HG02970 (cell line): ENCODE results near the gene NPFFR1.
A peak's percentile ranks its signal among the peaks of the same experiment; 100 is the strongest.

Source experiments
- ATAC-seq: cut with Tn5 transposase; IDR thresholded peaks from one replicate; pipeline ENCODE4 v1.9.1; 2021; ENCODE audit warnings: mild to moderate bottlenecking, moderate library complexity, moderate number of reproducible peaks; ENCODE audit not compliant: unreplicated experiment, low FRiP score

Gene NPFFR1

DNA sequence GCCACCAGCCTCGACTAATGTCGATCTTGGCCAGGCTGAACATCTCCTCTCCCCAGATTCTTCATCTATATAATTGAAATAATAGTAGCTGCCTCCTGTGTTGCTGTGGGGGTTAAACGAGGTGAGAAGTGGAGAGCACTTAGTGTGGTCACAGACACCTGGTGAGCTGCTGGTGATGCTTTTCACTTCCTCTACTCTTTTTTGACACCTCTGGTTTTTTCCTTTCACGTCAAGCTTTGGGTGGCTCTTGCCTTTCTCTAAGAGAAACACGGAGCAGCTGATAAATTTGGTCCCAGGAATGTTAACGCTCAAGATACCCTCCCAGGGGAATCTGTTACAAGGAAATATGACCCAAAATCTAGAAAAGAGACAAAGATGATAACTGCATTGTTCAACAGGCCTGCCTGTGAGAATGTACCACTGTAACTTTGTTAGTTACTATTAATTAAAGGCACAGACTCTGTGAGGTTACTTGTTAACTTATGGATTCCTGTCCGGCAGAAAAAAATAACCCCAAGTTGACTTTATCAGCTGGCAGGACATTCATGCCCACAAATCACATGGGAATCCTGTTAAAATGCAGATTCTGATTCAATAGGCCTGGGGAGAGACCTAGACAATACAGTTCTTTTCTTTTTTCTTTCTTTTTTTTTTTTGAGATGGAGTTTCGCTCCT is 9.5 kb upstream of the NPFFR1 start:
- ATAC-seq, result peak; percentile 70

DNA sequence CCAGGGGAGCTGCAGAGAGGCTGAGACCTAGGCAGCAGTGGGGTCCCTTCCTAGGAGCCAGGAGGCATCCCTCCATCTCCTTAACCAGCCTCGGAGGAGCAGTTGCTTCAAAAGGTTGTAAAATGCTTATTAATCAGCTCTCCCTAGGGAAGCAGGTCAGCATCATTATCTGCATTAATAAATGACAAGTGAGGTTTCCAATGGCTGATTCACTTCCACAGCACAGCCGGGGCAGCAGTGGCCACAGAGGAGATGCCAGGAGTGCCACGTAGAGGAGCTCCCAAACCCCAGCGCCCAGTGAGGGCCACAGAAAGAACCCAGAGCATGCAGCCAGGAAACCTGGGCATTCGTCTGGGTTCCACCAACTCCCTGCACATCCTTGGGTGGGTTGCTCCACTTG is 8.2 kb upstream of the NPFFR1 start:
- no peak for ATAC-seq

DNA sequence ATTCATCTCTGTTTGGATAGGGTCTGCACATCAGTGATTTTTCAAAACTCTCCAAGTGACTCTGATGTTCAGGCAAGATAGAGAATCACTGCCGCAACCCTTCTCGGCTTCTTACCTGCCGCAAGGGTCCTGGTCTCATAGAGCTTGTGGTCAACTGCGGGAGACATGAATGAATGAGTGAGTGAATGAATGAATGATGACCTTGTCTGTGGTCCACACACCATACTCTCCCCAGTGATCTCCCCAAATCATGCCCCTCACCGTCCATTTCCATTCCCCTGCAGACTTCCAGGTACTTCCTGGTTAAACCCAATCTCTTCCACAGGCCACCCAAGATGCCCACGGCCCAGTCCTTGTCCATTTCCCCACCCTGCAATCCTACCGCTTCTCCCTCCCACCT is 5.9 kb upstream of the NPFFR1 start:
- ATAC-seq, result no peak

DNA sequence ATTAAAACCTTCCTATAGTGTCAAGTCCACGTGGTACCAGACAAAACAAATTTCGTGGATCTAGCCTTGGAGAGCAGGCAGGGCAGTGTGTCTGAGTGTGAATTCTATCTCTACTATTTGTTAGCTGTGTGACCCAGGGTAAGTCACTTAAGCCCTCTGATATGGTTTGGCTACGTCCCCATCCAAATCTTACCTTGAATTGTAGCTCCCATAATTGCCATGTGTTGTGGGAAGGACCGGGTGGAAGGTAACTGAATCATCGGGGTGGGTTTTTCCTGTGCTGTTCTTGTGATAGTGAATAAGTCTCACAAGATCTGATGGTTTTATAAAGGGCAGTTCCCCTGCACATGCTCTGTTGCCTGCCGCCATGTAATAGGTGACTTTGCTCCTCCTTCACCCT is 2.8 kb upstream of the NPFFR1 start:
- ATAC-seq, result no peak

DNA sequence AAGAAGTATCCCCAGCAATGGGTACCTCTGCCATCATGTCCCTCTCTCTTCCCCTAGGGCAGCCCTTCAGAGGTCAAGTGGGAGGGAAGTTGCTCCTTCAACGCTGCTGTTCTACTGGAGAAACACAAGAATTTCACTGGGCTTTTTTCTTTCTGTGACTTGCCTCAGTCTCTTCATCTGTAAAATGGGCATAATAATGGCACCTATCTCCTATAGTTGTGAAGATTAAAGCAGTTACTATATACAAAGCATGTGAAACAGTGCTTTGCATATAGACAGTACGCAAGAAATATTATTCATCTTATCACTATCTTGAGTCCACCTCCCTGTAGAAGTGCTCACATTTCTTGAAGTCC is 1.6 kb upstream of the NPFFR1 start:
- no peak for ATAC-seq

DNA sequence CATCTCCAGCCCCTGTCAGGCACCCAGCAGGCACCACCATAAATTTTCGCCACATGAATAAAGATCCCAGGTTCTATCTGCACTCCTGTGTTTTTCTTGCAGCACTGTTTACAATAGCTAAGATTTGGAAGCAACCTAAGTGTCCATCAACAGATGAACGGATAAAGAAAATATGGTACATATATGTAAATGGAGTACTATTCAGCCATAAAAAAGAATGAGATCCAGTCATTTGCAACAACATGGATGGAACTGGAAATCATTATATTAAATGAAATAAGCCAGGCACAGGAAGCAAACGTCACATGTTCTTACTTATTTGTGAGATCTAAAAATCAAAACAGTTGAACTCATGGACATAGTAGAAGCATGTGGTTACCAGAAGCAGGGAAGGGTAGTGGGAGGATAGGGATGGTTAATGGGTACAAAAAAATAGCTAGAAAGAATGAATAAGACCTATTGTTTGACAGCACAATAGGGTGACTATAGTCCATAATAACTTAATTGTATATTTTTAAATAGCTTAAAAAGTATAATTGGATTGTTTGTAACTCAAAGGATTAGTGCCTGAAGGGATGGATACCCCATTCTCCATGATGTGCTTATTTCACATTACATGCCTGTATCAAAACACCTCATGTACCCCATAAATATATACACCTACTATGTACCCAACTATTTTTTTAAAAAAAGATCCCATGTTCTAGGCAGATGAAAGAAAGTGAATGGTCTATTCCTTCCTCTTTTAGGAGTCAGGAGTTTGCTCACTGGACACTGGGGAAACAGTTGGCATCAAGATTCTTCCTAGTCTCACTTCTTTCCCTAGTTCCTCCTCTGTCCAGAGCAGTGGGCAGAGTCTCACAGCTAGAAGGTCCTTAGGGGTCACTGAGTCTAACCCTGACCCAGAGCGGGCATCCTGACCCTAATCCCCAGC is 1.0 kb upstream of the NPFFR1 start:
- no peak for ATAC-seq

DNA sequence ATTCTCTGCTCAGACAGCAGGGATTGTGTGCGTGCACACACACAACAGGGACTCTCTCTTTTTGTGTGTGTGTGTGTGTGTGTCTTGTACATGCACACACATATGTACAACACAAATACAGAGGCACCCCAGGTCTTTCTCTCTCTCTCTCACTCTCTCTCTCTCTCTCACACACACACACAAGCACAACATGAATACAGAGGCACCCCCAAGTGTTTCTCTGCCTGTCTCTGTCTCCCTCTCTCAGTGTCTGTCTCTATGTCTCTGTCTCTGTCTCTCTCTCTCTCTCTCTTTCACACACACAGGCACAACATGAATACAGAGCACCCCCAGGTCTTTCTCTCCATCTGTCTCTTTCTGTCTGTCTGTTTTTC is 746 bp downstream of the NPFFR1 start:
- no peak for ATAC-seq

DNA sequence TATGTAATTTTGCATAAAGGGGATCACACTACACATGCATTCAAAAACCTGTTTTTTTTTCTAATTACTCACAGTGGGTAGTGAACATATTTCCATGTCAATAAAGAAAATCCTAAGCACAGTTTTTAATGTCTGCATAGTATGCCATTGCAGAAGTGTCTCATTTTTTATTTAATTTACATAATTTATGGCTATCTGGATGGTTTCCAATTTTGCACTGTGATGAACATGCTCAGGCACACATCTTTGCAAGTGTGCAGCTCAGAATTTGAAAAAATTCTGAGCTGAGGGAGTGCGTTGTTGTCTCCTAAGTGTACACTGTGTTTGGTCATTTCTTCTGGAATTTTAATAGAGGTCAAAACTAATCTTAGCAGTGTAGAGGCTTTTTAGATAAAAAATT is 2.2 kb downstream of the NPFFR1 start:
- ATAC-seq, result no peak

DNA sequence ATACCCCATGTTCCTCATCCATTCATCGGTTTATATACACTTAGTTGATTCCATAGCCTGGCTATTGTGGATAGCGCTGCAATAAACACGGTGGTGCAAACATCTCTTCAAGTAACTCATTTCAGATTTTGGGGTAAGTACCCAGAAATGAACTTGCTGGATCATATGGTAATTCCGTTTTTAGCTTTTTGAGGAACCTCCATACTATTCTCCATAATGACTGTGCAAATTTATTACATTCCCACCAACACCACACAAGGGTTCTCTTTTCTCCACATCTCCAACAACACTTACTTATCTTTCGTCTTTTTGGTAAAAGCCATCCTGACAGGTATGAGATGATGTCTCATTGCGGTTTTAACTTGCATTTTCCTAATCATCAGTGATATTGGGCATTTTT is 3.7 kb downstream of the NPFFR1 start:
- no peak for ATAC-seq

DNA sequence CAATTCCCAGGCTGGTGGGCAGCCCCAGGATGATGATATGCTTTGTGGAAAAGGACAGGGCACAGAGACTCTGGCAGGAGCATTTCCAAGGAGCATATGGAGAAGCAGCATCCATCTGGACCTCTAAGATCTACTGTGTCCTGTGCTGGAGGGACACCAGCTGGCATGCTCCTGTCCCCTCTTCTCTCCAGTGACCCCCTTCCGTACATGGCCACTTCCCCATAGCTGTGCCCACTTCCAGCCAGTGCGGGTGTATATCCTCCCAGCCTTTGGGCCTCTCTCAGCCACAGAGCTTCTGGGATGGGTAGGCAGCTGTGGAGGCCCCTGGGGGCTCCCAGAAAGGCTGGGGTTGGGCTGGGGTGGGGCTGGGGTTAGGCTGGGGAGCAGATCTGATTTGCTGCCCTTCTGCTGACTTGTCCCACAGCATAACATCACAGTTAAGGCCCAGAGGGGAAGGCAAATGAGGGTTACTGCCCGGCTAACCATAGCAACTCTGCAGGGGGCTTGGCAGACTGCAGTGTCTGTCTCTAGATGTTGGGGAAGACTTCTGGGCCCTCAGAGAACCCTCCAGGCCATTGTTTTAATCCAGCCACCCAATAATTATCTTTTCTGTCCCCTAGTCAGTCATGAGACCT is 6.3 kb downstream of the NPFFR1 start:
- no peak for ATAC-seq

DNA sequence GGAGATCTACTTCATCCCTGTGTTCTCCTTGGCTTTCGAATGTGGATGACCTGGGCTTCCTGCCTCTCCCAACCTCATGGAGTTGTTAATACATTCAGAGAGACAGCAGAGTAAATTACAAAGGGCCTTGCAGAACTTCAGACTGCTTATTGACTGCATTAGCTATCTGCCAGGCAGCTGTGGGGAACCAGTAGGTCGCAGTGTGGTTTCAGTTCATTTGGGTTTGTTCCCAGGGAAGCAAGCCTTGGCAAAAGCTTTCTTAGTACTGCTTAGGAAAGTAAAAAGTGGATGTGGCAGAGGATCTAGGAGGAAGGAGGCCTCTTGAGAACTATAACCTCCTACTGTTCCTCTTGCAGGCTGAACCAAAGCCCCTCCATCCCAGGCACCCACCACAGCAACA is 9.2 kb downstream of the NPFFR1 start:
- ATAC-seq, result no peak

DNA sequence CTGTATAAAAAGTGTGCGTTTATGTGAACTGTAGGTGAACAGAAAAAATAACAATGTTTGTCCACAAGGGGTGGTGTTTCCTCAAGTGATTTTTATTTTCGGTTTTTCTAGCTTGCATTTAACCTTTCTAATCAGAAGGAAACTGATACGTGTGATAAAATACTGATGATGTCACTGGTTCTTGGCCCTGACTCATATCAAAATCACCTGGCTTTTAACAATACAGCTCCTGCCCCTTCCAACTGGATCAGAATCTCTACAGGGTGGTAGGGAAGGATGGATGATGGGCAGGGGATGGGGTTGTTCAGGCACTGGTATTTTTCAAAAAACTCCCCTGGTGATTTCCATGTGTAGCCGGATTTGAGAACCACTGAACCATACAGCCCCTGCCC is 10.9 kb downstream of the NPFFR1 start:
- peak; percentile 50 for ATAC-seq

DNA sequence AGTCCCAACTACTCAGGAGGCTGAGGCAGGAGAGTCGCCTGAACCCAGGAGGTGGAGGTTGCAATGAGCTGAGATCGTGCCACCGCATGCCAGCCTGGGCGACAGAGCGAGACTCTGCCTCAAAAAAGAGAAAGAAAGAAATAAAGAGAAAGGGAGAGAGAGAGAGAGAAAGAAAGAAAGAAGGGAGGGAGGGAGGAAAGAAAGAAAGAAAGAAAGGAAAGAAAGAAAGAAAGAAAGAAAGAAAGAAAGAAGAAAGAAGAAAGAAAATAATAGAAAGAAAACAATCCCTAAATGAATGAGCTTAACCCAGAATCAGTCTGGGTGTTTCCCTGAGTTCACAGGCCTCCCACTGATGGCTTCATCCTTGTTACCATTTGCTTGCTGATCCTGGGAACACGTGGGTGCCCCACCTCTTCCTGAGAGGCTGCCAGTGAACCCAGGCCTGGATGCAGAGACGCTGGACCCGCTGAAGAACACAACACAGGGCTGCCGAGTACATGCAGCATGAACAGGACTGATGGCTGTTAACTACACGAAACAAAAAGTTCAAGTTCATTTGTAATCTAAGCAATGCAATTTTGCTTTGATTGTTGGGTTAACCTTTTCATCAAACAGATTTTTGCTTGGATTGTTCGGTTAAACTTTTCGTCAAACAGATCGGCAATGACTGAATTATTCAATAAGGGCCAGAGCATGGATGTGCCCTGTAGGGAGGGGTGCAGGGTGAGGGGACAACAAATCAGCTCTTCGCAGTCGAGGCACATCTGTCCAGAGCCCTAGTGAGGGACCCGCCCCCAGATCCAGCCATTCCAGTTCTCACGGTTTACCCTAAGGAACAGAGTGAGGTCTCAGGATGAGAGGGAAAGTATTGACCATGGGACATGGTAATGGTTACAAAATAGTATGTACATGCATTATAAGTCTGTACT is 11.5 kb downstream of the NPFFR1 start:
- no peak for ATAC-seq

DNA sequence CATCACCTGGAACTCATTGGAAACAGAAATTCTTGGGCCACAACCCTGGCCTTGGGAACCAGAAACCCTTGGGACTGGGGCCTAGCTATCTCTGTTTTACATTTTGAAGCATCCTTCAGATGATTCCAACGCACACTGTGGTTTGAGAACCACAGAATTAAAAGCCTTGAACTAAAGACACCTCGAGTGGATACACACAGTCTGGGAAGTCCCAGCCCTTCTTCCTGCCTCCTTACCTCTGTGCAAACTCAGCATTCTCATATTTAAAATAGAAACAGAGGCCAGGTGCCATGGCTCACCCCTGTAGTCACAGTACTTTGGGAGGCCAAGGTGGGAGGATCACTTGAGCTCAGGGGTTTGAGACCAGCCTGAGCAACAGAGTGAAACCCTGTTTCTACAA is 12.9 kb downstream of the NPFFR1 start:
- ATAC-seq, result no peak

DNA sequence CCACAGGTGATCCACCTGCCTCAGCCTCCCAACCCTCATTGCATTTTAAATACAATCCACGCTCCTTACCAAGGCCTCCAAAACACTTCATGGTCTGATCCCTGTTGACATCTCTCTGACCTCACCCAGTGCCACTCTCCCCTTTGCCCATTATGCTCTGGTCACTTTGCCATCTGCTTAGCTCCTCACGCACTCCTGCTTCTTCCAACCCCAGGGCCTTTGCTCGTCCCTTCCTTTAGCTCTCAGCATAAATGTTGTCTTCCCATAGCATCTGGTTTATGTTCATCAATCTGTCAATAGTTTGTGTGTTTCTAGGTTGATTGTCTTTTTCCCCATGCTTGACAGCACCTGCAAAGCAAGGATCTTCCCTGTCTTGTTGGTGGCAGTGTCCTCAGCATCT is 14.1 kb downstream of the NPFFR1 start:
- no peak for ATAC-seq

DNA sequence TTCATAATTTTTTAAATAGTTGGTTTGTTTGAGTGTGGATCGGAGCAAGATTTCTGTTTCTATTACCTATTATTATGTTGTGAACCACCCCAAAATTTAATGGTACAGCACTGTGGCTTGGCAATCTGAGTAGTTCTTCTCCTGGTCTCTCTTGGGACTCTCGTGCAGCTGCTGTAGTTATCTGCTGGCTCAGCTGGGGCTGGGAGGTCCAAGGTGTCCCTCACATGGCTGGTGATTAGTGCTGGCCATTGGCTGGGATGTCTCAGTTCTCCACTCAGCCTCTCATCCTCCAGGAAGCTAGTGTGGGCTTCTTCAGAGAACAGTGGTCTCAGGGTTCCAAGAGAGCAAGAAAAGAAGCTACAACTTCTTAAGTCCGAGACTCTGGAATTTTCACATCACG is 15.4 kb downstream of the NPFFR1 start:
- no peak for ATAC-seq

DNA sequence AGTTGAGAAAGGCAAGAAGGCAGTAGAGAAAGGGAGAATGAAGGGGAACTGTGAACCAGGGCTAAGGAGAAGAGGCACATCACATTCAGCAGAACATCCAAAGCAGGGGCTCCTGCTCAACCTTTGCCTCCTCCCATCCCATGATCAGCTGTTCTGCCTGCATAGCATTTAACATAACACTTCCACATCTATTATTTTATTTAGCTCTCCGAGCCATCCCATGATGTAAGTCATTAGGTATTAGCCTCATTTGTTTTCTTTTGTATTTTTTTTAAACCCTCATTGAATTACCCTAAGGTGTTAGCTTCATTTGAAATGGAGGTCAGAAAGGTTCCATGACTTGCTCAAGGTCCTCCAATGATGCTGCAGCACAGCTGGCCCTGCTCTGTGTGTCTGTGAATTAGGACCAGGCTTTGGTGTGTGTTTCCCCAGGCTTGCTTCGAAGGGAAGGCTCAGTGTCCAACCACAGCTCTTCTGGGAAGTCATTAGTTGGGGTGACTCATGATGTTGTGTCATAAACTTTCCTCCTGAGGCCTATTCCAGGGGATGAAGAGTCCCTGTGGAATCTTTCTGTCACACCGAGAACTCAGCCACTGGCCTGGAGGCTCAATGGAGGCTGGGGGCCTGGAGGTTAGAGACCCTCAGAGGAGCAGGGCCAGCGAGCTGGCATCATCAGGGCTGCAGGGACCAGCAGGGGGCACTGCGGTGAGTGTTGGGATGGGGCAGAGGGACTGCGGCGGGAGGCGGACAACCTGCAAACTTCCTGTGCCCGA is 16.5 kb downstream of the NPFFR1 start:
- no peak for ATAC-seq

DNA sequence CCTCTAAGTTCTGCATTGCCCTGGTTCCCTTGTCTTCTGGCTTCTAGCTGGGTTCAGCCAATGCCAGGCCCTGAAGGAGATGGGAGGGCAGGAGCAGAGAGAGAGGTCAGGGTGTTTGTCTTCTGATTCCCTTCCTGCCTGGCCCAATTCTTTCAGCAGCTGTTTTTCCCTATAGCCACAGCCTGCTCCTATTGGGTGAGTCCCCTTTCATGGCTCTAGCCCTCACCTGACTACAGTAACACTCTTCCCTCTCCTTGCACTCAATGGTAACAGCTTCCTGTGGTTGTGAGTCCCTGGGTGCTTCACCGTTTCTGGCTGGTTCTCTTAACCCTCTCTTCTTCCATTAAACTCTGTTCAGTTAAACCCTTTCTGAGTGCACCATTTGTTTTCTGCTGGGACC is 17.1 kb downstream of the NPFFR1 start:
- no peak for ATAC-seq

DNA sequence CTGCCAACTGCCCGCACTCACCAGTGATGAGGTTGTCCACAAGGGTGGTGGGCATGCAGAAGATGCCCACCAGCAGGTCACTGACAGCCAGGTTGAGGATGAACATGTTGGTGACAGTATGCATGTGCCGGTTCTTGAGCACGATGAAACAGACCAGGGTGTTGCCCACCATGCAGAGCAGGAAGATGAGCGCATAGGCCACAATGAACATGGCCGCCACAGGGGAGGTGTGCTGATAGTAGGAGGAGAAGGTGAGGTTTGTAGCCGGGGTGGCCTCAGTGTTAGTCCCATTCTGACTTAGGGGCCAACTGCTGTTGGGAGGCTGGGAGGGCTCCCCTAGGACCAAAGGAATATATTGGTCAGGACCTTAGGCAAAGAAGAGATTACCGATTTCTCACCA is 17.7 kb downstream of the NPFFR1 start:
- no peak for ATAC-seq
